ENCODE data around the gene DMRTC2.

GRCh38 chr19:41810301-41810700 is 34.5 kb upstream of the DMRTC2 start:
- TF ChIP-seq POLR2A (IDR thresholded peaks at IDR 0.05) (no peak), CTCF (IDR thresholded peaks at IDR 0.05) (no peak)
